Hippocampal formation (tissue), 2 donors: ENCODE results near the gene USP16.

ENCODE experiments used
- DNase-seq, 2 donors: peaks; one replicate each; lab custom pipeline; 2025; lab: John Stamatoyannopoulos, UW

USP16 gene

GRCh38 chr21:29083306-29083705 is 58.8 kb downstream of the USP16 start:
- DNase-seq = no peak

GRCh38 chr21:29084372-29084771 is 59.9 kb downstream of the USP16 start:
- no peak for DNase-seq

- DNase-seq = no peak
These were observed 60.8 kb downstream of the USP16 start for GRCh38 chr21:29085106-29085752.

GRCh38 chr21:29091033-29091432 is 66.6 kb downstream of the USP16 start:
- no peak for DNase-seq

GRCh38 chr21:29092102-29092959 is 67.9 kb downstream of the USP16 start:
- DNase-seq = no peak

- DNase-seq = no peak
These were observed 71.9 kb downstream of the USP16 start for GRCh38 chr21:29096218-29097015.

GRCh38 chr21:29098156-29098555 is 73.7 kb downstream of the USP16 start:
- no peak for DNase-seq

GRCh38 chr21:29102791-29103257 is 78.4 kb downstream of the USP16 start:
- DNase-seq = no peak
